ENCODE measurements around the gene LCE1B. TPM values are rescaled to one million over a fixed set of nuclear protein-coding genes. Genes with fewer than 3 reads are reported as not detected.

Gene LCE1B
- total and polyA plus RNA-seq, 10 of the 15 experiments (the other 5 are each of a cell fraction or from before 2014, with no cell fraction given) = 0.13 to 3.3 (median 0.60) TPM; not detected in 2

GRCh38 chr1:152827173-152827572 is 15.4 kb downstream of the LCE1B start, which contains the start of gene LCE1A:
LCE1A (plus strand) TSS chr1:152827473; CDS start chr1:152827473, 0 bp downstream.
- Histone ChIP-seq H4K20me1 (ENCODE audit: control insufficient read depth, insufficient read depth) (no peaks in the 10 kb centered on the region), H3K9me3 (replicated peaks; ENCODE audit: control insufficient read depth, insufficient read depth, low read length) (no peaks in the 10 kb centered on the region), H3K79me2 (ENCODE audit: control insufficient read depth, insufficient read depth, low read length) (no peaks in the 10 kb centered on the region), H3K27ac (ENCODE audit: control insufficient read depth, insufficient read depth) (no peak within 1 kb of the TSS), H3K36me3 (ENCODE audit: control insufficient read depth in 2 of 2, insufficient read depth in 2 of 2, low read length in 1 of 2) (no peaks in the 10 kb centered on the region), H3K4me2 (ENCODE audit: control insufficient read depth, insufficient read depth) (no peak within 1 kb of the TSS), H3K4me3 (no peak within 1 kb of the TSS), H3K4me1 (ENCODE audit: control insufficient read depth, insufficient read depth, low read length) (no peaks in the 10 kb centered on the region), H3K9ac (ENCODE audit: control insufficient read depth, insufficient read depth, low read length) (no peak within 1 kb of the TSS), H2AFZ (ENCODE audit: control insufficient read depth, low read depth, low read length) (no peak within 1 kb of the TSS), H3K27me3 (replicated peaks in 1 of 2; ENCODE audit: control insufficient read depth in 2 of 2, insufficient read depth in 2 of 2, low read length in 1 of 2) (no peaks in the 10 kb centered on the region)
- POLR2A ChIA-PET = no interaction called here
- DNase-seq (ENCODE audit: low read depth, low spot score) (no peak), FAIRE-seq (no peak), ATAC-seq (no peak)
- WGBS (ENCODE audit: insufficient coverage, insufficient replicate concordance, low lambda C conversion rate, missing lambda C conversion rate) = 3% methylated on average over 2 of the region's 2 CpGs
- SMC1A ChIA-PET (ENCODE audit: uncharacterized antibody, unreplicated experiment) = no interaction called here
- in situ Hi-C loops (cut with MboI) = no loop called here
- CTCF ChIA-PET = interaction anchor here (0.6 kb wide), 1 partner anchor 138 kb away, joined by 3 read pairs; no protein-coding TSS in a partner anchor
- BruUV-seq (replicated peaks) = no TSS peak
- RAD21 ChIA-PET (ENCODE audit: unreplicated experiment) = no interaction called here
- intact Hi-C loops (cut with micrococcal nuclease; ENCODE audit: unreplicated experiment) = no loop called here
- TF ChIP-seq ZBTB33 (IDR thresholded peaks at IDR 0.05) = no peak
- TF ChIP-seq PAX5 (IDR thresholded peaks at IDR 0.05; ENCODE audit: borderline replicate concordance, low read depth, low read length) = no peak
- TF ChIP-seq MTA2 (IDR thresholded peaks at IDR 0.05; ENCODE audit: low read depth) = no peak
- no peak for TF ChIP-seq RUNX3 (IDR thresholded peaks at IDR 0.05; ENCODE audit: low read length)
- no peak for TF ChIP-seq FOS (IDR thresholded peaks at IDR 0.05; ENCODE audit: borderline replicate concordance, extremely low read depth, insufficient read length)
- no peak for TF ChIP-seq NR2F1 (conservative IDR thresholded peaks at IDR 0.05)
- no peak for TF ChIP-seq CEBPZ (IDR thresholded peaks at IDR 0.05; ENCODE audit: low read depth, low read length)
- TF ChIP-seq ZBED1 (IDR thresholded peaks at IDR 0.05; ENCODE audit: borderline replicate concordance) = no peak
- TF ChIP-seq CHD1 (IDR thresholded peaks at IDR 0.05; ENCODE audit: low read depth, low read length) = no peak
- TF ChIP-seq SREBF2 (IDR thresholded peaks at IDR 0.05; ENCODE audit: low read length) = no peak
- TF ChIP-seq ZNF24 (IDR thresholded peaks at IDR 0.05) = no peak
- no peak for TF ChIP-seq RAD51 (IDR thresholded peaks at IDR 0.05)
- TF ChIP-seq BCL3 (IDR thresholded peaks at IDR 0.05; ENCODE audit: borderline replicate concordance, insufficient read depth, low read depth, low read length, poor library complexity, severe bottlenecking) = no peak
- no peak for TF ChIP-seq ZNF687 (IDR thresholded peaks at IDR 0.05)

Measured in GM12878 (cell line).